Common myeloid progenitor, CD34-positive (primary cell): ENCODE results near the gene RANBP3.

Experiments
- CTCF ChIA-PET: fragments of 350-600 bp; sonication (Branson Sonifier 250); formaldehyde crosslinking; loops from one replicate; lab custom pipeline; 2021; ENCODE audit warnings: antibody characterized with exemption; lab: Charles Lee
- POLR2A ChIA-PET: fragments of 350-600 bp; sonication (Branson Sonifier 250); formaldehyde crosslinking; loops from one replicate; lab custom pipeline; 2021; ENCODE audit warnings: antibody characterized with exemption; lab: Charles Lee
- DNase-seq, 3 donors: peaks; one replicate each; pipeline versions ENCODE4 v3.0.0 to v3.0.0-alpha.2; 2013
- H3K27ac ChIP-seq, 2 experiments: 1 replicate in 1 of 2; 2 replicates in 1 of 2; pipeline ENCODE4 v1.7.0; 2013; ENCODE audit warnings: inconsistent platforms in 2 of 2, low read length in 2 of 2, mild to moderate bottlenecking in 2 of 2, low read depth in 1 of 2, moderate library complexity in 1 of 2; ENCODE audit not compliant: severe bottlenecking in 2 of 2, insufficient read depth in 1 of 2, poor library complexity in 1 of 2
- H3K27me3 ChIP-seq, 5 experiments: replicated peaks in 2 of 5; 1 replicate in 3 of 5; 2 replicates in 2 of 5; pipeline versions ENCODE4 v1.6.1 to v1.7.0; 2013; ENCODE audit warnings: low read length in 4 of 5, mild to moderate bottlenecking in 2 of 5, moderate library complexity in 2 of 5, inconsistent platforms in 1 of 5; ENCODE audit not compliant: insufficient read depth in 5 of 5, control insufficient read depth in 4 of 5
- H3K36me3 ChIP-seq, 4 experiments: 1 replicate in 2 of 4; 2 replicates in 2 of 4; pipeline versions ENCODE4 v1.6.1 to v1.7.0; 2013; ENCODE audit warnings: low read length in 3 of 4, control low read depth in 1 of 4, mild to moderate bottlenecking in 1 of 4; ENCODE audit not compliant: control insufficient read depth in 4 of 4, insufficient read depth in 4 of 4
- H3K4me1 ChIP-seq, 4 experiments: 1 replicate in 3 of 4; 2 replicates in 1 of 4; pipeline versions ENCODE4 v1.6.1 to v1.7.1; 2013; ENCODE audit warnings: low read length in 3 of 4, mild to moderate bottlenecking in 3 of 4, control low read depth in 1 of 4, inconsistent platforms in 1 of 4, moderate library complexity in 1 of 4; ENCODE audit not compliant: control insufficient read depth in 4 of 4, insufficient read depth in 4 of 4; ENCODE audit errors: control extremely low read depth in 1 of 4
- H3K4me3 ChIP-seq, 7 experiments: 1 replicate in 4 of 7; 2 replicates in 3 of 7; pipeline versions ENCODE4 v1.5.1 to v1.7.0; 2013; ENCODE audit warnings: mild to moderate bottlenecking in 7 of 7, low read length in 6 of 7, moderate library complexity in 6 of 7, inconsistent platforms in 2 of 7, low read depth in 2 of 7, control low read depth in 1 of 7; ENCODE audit not compliant: insufficient read depth in 4 of 7, control insufficient read depth in 1 of 7; ENCODE audit errors: extremely low read depth in 1 of 7
- H3K9me3 ChIP-seq, 5 experiments: 1 replicate in 4 of 5; 2 replicates in 1 of 5; pipeline versions ENCODE4 v1.6.1 to v1.7.1; 2013; ENCODE audit warnings: low read length in 4 of 5, mild to moderate bottlenecking in 2 of 5, inconsistent platforms in 1 of 5, low read depth in 1 of 5, moderate library complexity in 1 of 5; ENCODE audit not compliant: control insufficient read depth in 4 of 5, insufficient read depth in 2 of 5; ENCODE audit errors: control extremely low read depth in 1 of 5
- WGBS: methylation state at CpG from one replicate; pipeline ENCODE4 v1.1.5; 2013; ENCODE audit not compliant: insufficient coverage; 5-methylcytosine and 5-hydroxymethylcytosine counted together

RANBP3 gene

GRCh38 chr19:5899728-5900526 lies 78.0 kb downstream of the RANBP3 start:
- WGBS = 96% methylated on average over 11 of the region's 13 CpGs
- Histone ChIP-seq H3K27ac (no peak overlapping the region), H3K27me3 (no peaks in the 10 kb centered on the region), H3K4me3 (no peak overlapping the region), H3K4me1 (peaks cover 0 to 26% (median 14%) of the 10 kb centered on the region in 4 experiments), H3K9me3 (no peaks in the 10 kb centered on the region), H3K36me3 (peaks cover 0 to 38% (median 21%) of the 10 kb centered on the region in 4 experiments)
- DNase-seq = no peak
- CTCF ChIA-PET = interaction anchor here (1.1 to 1.6 kb wide), 3 partner anchors 8 to 96 kb away, joined by 3 to 5 read pairs (median 3); no protein-coding TSS in a partner anchor
- POLR2A ChIA-PET = interaction anchor here (0.5 kb wide), 1 partner anchor 10 kb away, joined by 4 read pairs; no protein-coding TSS in a partner anchor

- no peak for DNase-seq
- Histone ChIP-seq H3K36me3 (peaks cover 0 to 42% (median 22%) of the 10 kb centered on the region in 4 experiments), H3K4me1 (peaks cover 0 to 29% (median 14%) of the 10 kb centered on the region in 4 experiments), H3K9me3 (no peaks in the 10 kb centered on the region), H3K4me3 (no peak overlapping the region), H3K27ac (peak overlapping the region in 1 of 2 experiments; percentile 17), H3K27me3 (peaks cover 0 to 1% (median 0%) of the 10 kb centered on the region in 5 experiments)
- CTCF ChIA-PET = interaction anchor here (1.1 to 2.6 kb wide), 2 partner anchors 91 to 93 kb away, joined by 3 to 9 read pairs; no protein-coding TSS in a partner anchor
- WGBS = 95% methylated on average over 23 of the region's 30 CpGs
- POLR2A ChIA-PET = no interaction called here
Measured at GRCh38 chr19:5897189-5897969, 80.6 kb downstream of the RANBP3 start.

GRCh38 chr19:5896365-5897076 lies 81.4 kb downstream of the RANBP3 start:
- Histone ChIP-seq H3K9me3 (no peaks in the 10 kb centered on the region), H3K4me1 (peaks cover 0 to 33% (median 14%) of the 10 kb centered on the region in 4 experiments), H3K27me3 (peaks cover 0 to 10% (median 4%) of the 10 kb centered on the region in 5 experiments), H3K4me3 (no peak overlapping the region), H3K27ac (no peak overlapping the region), H3K36me3 (peaks cover 0 to 42% (median 22%) of the 10 kb centered on the region in 4 experiments)
- WGBS = 95% methylated on average over 28 of the region's 29 CpGs
- CTCF ChIA-PET = interaction anchor here (2.6 kb wide), 1 partner anchor 92 kb away, joined by 9 read pairs; no protein-coding TSS in a partner anchor
- POLR2A ChIA-PET = no interaction called here
- DNase-seq = no peak

GRCh38 chr19:5895890-5896289 lies 82.0 kb downstream of the RANBP3 start:
- H3K4me1 ChIP-seq = peaks cover 0 to 33% (median 14%) of the 10 kb centered on the region in 4 experiments
- CTCF ChIA-PET = interaction anchor here (2.6 kb wide), 1 partner anchor 92 kb away, joined by 9 read pairs; no protein-coding TSS in a partner anchor
- DNase-seq = no peak
- H3K27ac ChIP-seq = no peak overlapping the region
- H3K9me3 ChIP-seq = no peaks in the 10 kb centered on the region
- H3K36me3 ChIP-seq = peaks cover 0 to 39% (median 18%) of the 10 kb centered on the region in 4 experiments
- POLR2A ChIA-PET = no interaction called here
- 91% methylated on average over 4 of the region's 8 CpGs for WGBS
- H3K4me3 ChIP-seq = no peak overlapping the region
- H3K27me3 ChIP-seq = peaks cover 0 to 16% (median 4%) of the 10 kb centered on the region in 5 experiments

GRCh38 chr19:5895409-5895808 lies 82.5 kb downstream of the RANBP3 start:
- WGBS = 91% methylated on average over 15 of the region's 15 CpGs
- Histone ChIP-seq H3K27ac (peak overlapping the region in 1 of 2 experiments; percentile 58), H3K4me3 (no peak overlapping the region), H3K4me1 (peaks cover 0 to 33% (median 14%) of the 10 kb centered on the region in 4 experiments), H3K27me3 (peaks cover 0 to 21% (median 4%) of the 10 kb centered on the region in 5 experiments), H3K9me3 (no peaks in the 10 kb centered on the region), H3K36me3 (peaks cover 0 to 38% (median 17%) of the 10 kb centered on the region in 4 experiments)
- DNase-seq = no peak
- POLR2A ChIA-PET = no interaction called here
- CTCF ChIA-PET = interaction anchor here (2.6 kb wide), 1 partner anchor 91 kb away, joined by 9 read pairs; no protein-coding TSS in a partner anchor

- peaks cover 0 to 32% (median 14%) of the 10 kb centered on the region in 4 experiments for H3K4me1 ChIP-seq
- peak overlapping the region in 1 of 2 experiments; percentile 58 for H3K27ac ChIP-seq
- ChIA-PET CTCF (interaction anchor here (2.6 kb wide), 1 partner anchor 91 kb away, joined by 9 read pairs; no protein-coding TSS in a partner anchor), POLR2A (no interaction called here)
- 78% methylated on average over 18 of the region's 28 CpGs for WGBS
- H3K4me3 ChIP-seq = peak overlapping the region in 1 of 7 experiments; percentile 28
- peaks cover 0 to 27% (median 4%) of the 10 kb centered on the region in 5 experiments for H3K27me3 ChIP-seq
- peaks cover 0 to 32% (median 17%) of the 10 kb centered on the region in 4 experiments for H3K36me3 ChIP-seq
- DNase-seq = no peak
- no peaks in the 10 kb centered on the region for H3K9me3 ChIP-seq
Measured at GRCh38 chr19:5894704-5895349, 83.1 kb downstream of the RANBP3 start.
